ENCODE data around the gene CHKA.

Gene CHKA

GRCh38 chr11:68012843-68013610 lies 108.2 kb downstream of the CHKA start:
- DNase-seq = no peak

- DNase-seq = no peak
Measured at GRCh38 chr11:68012044-68012842, 108.9 kb downstream of the CHKA start.

- no peak for DNase-seq
Measured at GRCh38 chr11:68011051-68011943, 109.9 kb downstream of the CHKA start.

- DNase-seq = no peak
Measured at GRCh38 chr11:68010090-68011041, 110.8 kb downstream of the CHKA start, which contains the start of gene ALDH3B1. ALDH3B1 (plus strand) TSS chr11:68010327; CDS start chr11:68015298, 4,971 bp downstream.

- DNase-seq = no peak
Measured at GRCh38 chr11:68009391-68010089, 111.6 kb downstream of the CHKA start.

- DNase-seq = peak; percentile 52
Measured at GRCh38 chr11:68008381-68009337, 112.5 kb downstream of the CHKA start.

GRCh38 chr11:68007498-68008380 lies 113.4 kb downstream of the CHKA start:
- no peak for DNase-seq

- DNase-seq = no peak
Measured at GRCh38 chr11:68006606-68007166, 114.5 kb downstream of the CHKA start.

GRCh38 chr11:68004551-68005335 lies 116.4 kb downstream of the CHKA start:
- peak; percentile 23 for DNase-seq

GRCh38 chr11:68003846-68004550 lies 117.2 kb downstream of the CHKA start, which contains the start of gene UNC93B1:
UNC93B1 (minus strand) TSS chr11:68004097; CDS start chr11:68004043, 54 bp downstream.
- peak; percentile 85 for DNase-seq

GRCh38 chr11:68002938-68003845 lies 118.0 kb downstream of the CHKA start:
- DNase-seq = peak; percentile 47

All from NCI-H510A (cell line).